ENCODE results near the gene CD276. TPM values are rescaled to one million over a fixed set of nuclear protein-coding genes. Genes with fewer than 3 reads are reported as not detected.

The CD276 gene
- polyA plus RNA-seq, 4 donors, result 7.8 to 86.5 (median 25.5) TPM

GRCh38 chr15:73655724-73656123, 28.5 kb upstream of the CD276 start:
- Histone ChIP-seq H3K36me3 (ENCODE audit: control insufficient read depth in 3 of 3, insufficient read depth in 2 of 3, low read depth in 1 of 3, low read length in 3 of 3) (no peaks in the 10 kb centered on the region), H3K4me3 (ENCODE audit: low read depth in 1 of 3, low read length in 3 of 3) (no peak overlapping the region), H3K27ac (ENCODE audit: low read depth in 1 of 3, low read length in 2 of 3) (no peak overlapping the region), H3K4me1 (ENCODE audit: control insufficient read depth in 3 of 3, insufficient read depth in 2 of 3, low read depth in 1 of 3, low read length in 2 of 3) (no peaks in the 10 kb centered on the region), H3K27me3 (ENCODE audit: control insufficient read depth in 3 of 3, insufficient read depth in 3 of 3, low read length in 3 of 3) (no peaks in the 10 kb centered on the region), H3K9me3 (ENCODE audit: control insufficient read depth in 2 of 2, insufficient read depth in 1 of 2, low read depth in 1 of 2, low read length in 1 of 2) (no peaks in the 10 kb centered on the region)
- 80 to 83% (median 82%) methylated on average over 2 of the region's 2 CpGs for WGBS, 3 donors
- FAIRE-seq (no peak), DNase-seq (no peak)

DNA sequence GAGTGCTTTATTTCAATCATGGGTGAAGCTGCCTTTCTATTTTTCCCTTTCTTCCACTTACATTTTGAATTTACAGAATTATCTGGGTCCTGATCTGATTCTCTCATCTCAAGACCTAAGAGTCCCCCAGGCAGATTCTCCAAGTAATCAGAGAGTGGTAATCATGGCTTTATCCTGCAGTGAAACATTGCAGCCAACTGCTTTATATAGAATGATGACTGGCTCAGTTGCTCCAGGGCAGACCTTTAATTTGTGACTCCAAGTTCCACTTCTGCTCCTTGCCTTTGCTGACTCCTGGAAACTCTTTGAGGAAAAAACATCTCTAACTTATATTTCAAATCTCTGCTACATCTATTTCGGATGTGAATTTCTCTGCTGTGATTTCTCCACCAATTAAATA, 25.5 kb upstream of the CD276 start:
- DNase-seq (no peak), FAIRE-seq (no peak)
- Histone ChIP-seq H3K27me3 (ENCODE audit: control insufficient read depth in 3 of 3, insufficient read depth in 3 of 3, low read length in 3 of 3) (no peaks in the 10 kb centered on the region), H3K4me3 (ENCODE audit: low read depth in 1 of 3, low read length in 3 of 3) (no peak overlapping the region), H3K36me3 (ENCODE audit: control insufficient read depth in 3 of 3, insufficient read depth in 2 of 3, low read depth in 1 of 3, low read length in 3 of 3) (no peaks in the 10 kb centered on the region), H3K27ac (ENCODE audit: low read depth in 1 of 3, low read length in 2 of 3) (no peak overlapping the region), H3K4me1 (ENCODE audit: control insufficient read depth in 3 of 3, insufficient read depth in 2 of 3, low read depth in 1 of 3, low read length in 2 of 3) (no peaks in the 10 kb centered on the region), H3K9me3 (ENCODE audit: control insufficient read depth in 2 of 2, insufficient read depth in 1 of 2, low read depth in 1 of 2, low read length in 1 of 2) (peaks cover 0 to 8% of the 10 kb centered on the region in 2 donors)
- WGBS, 3 donors, result 71 to 80% (median 77%) methylated on average over 1 of the region's 1 CpG

- DNase-seq, result peak; percentile 18 to 34
- no peak overlapping the region for H3K4me3 ChIP-seq (ENCODE audit: low read depth in 1 of 3, low read length in 3 of 3)
These were observed 23.7 kb upstream of the CD276 start for GRCh38 chr15:73660455-73660854.

GRCh38 chr15:73674587-73674986, 9.6 kb upstream of the CD276 start:
- DNase-seq, result no peak
- no peak for FAIRE-seq
- Histone ChIP-seq H3K4me3 (ENCODE audit: low read depth in 1 of 3, low read length in 3 of 3) (no peak overlapping the region), H3K36me3 (ENCODE audit: control insufficient read depth in 3 of 3, insufficient read depth in 2 of 3, low read depth in 1 of 3, low read length in 3 of 3) (no peaks in the 10 kb centered on the region), H3K27me3 (ENCODE audit: control insufficient read depth in 3 of 3, insufficient read depth in 3 of 3, low read length in 3 of 3) (peaks cover 0 to 5% (median 0%) of the 10 kb centered on the region in 3 donors), H3K27ac (ENCODE audit: low read depth in 1 of 3, low read length in 2 of 3) (no peak overlapping the region), H3K9me3 (ENCODE audit: control insufficient read depth in 2 of 2, insufficient read depth in 1 of 2, low read depth in 1 of 2, low read length in 1 of 2) (peaks cover 0 to 5% of the 10 kb centered on the region in 2 donors), H3K4me1 (ENCODE audit: control insufficient read depth in 3 of 3, insufficient read depth in 2 of 3, low read depth in 1 of 3, low read length in 2 of 3) (no peaks in the 10 kb centered on the region)
- 83 to 93% (median 89%) methylated on average over 1 of the region's 1 CpG for WGBS, 3 donors

More at GRCh38 chr15:73660455-73660854, 23.7 kb upstream of the CD276 start:
- Histone ChIP-seq H3K4me1 (ENCODE audit: control insufficient read depth in 3 of 3, insufficient read depth in 2 of 3, low read depth in 1 of 3, low read length in 2 of 3) (no peaks in the 10 kb centered on the region), H3K9me3 (ENCODE audit: control insufficient read depth in 2 of 2, insufficient read depth in 1 of 2, low read depth in 1 of 2, low read length in 1 of 2) (peaks cover 0 to 8% of the 10 kb centered on the region in 2 donors), H3K27me3 (ENCODE audit: control insufficient read depth in 3 of 3, insufficient read depth in 3 of 3, low read length in 3 of 3) (no peaks in the 10 kb centered on the region), H3K36me3 (ENCODE audit: control insufficient read depth in 3 of 3, insufficient read depth in 2 of 3, low read depth in 1 of 3, low read length in 3 of 3) (no peaks in the 10 kb centered on the region), H3K27ac (ENCODE audit: low read depth in 1 of 3, low read length in 2 of 3) (no peak overlapping the region)
- no peak for FAIRE-seq

- H3K27ac ChIP-seq (ENCODE audit: low read depth in 1 of 3, low read length in 2 of 3), result no peak overlapping the region
- H3K36me3 ChIP-seq (ENCODE audit: control insufficient read depth in 3 of 3, insufficient read depth in 2 of 3, low read depth in 1 of 3, low read length in 3 of 3), result no peaks in the 10 kb centered on the region
- 44 to 48% (median 47%) methylated on average over 5 of the region's 5 CpGs for WGBS, 3 donors
- H3K9me3 ChIP-seq (ENCODE audit: control insufficient read depth in 2 of 2, insufficient read depth in 1 of 2, low read depth in 1 of 2, low read length in 1 of 2), result peaks cover 0 to 5% of the 10 kb centered on the region in 2 donors
- no peak overlapping the region for H3K4me3 ChIP-seq (ENCODE audit: low read depth in 1 of 3, low read length in 3 of 3)
- no peaks in the 10 kb centered on the region for H3K4me1 ChIP-seq (ENCODE audit: control insufficient read depth in 3 of 3, insufficient read depth in 2 of 3, low read depth in 1 of 3, low read length in 2 of 3)
- peaks cover 0 to 1% (median 0%) of the 10 kb centered on the region in 3 donors for H3K27me3 ChIP-seq (ENCODE audit: control insufficient read depth in 3 of 3, insufficient read depth in 3 of 3, low read length in 3 of 3)
- DNase-seq (peak; percentile 74 to 77), FAIRE-seq (no peak)
These were observed 7.0 kb upstream of the CD276 start for GRCh38 chr15:73677146-73677607.

GRCh38 chr15:73677733-73678132, 6.5 kb upstream of the CD276 start:
- no peaks in the 10 kb centered on the region for H3K36me3 ChIP-seq (ENCODE audit: control insufficient read depth in 3 of 3, insufficient read depth in 2 of 3, low read depth in 1 of 3, low read length in 3 of 3)
- H3K4me1 ChIP-seq (ENCODE audit: control insufficient read depth in 3 of 3, insufficient read depth in 2 of 3, low read depth in 1 of 3, low read length in 2 of 3), result no peaks in the 10 kb centered on the region
- H3K4me3 ChIP-seq (ENCODE audit: low read depth in 1 of 3, low read length in 3 of 3), result no peak overlapping the region
- no peak overlapping the region for H3K27ac ChIP-seq (ENCODE audit: low read depth in 1 of 3, low read length in 2 of 3)
- DNase-seq (no peak), FAIRE-seq (no peak)
- WGBS, 3 donors, result 67 to 82% (median 77%) methylated on average over 2 of the region's 2 CpGs
- no peaks in the 10 kb centered on the region for H3K27me3 ChIP-seq (ENCODE audit: control insufficient read depth in 3 of 3, insufficient read depth in 3 of 3, low read length in 3 of 3)
- no peaks in the 10 kb centered on the region for H3K9me3 ChIP-seq (ENCODE audit: control insufficient read depth in 2 of 2, insufficient read depth in 1 of 2, low read depth in 1 of 2, low read length in 1 of 2)

DNA sequence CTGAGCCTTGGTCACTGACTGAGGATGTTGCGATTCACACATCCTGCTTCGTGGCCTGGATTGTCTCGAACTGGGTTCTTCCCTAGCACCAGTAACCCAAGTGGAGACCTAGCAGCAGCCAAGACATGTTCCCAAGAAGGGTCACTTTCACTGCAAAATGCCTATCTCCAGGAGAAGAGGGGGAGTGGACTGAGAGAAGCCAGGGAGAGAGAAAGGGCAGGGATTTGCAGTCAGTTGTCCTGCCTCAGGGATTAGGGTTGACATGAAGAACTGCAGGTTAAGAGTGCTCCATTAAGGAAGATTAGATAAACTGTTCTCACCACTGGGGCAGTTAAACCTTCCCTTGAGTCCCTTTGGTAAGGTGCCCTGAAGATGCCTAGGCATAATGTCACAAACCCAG, 5.7 kb upstream of the CD276 start:
- H3K4me1 ChIP-seq (ENCODE audit: control insufficient read depth in 3 of 3, insufficient read depth in 2 of 3, low read depth in 1 of 3, low read length in 2 of 3), result peaks cover 0 to 2% (median 0%) of the 10 kb centered on the region in 3 donors
- DNase-seq (no peak), FAIRE-seq (no peak)
- H3K27ac ChIP-seq (ENCODE audit: low read depth in 1 of 3, low read length in 2 of 3), result no peak overlapping the region
- 70 to 85% (median 81%) methylated on average over 3 of the region's 3 CpGs for WGBS, 3 donors
- H3K9me3 ChIP-seq (ENCODE audit: control insufficient read depth in 2 of 2, insufficient read depth in 1 of 2, low read depth in 1 of 2, low read length in 1 of 2), result no peaks in the 10 kb centered on the region
- no peaks in the 10 kb centered on the region for H3K36me3 ChIP-seq (ENCODE audit: control insufficient read depth in 3 of 3, insufficient read depth in 2 of 3, low read depth in 1 of 3, low read length in 3 of 3)
- no peak overlapping the region for H3K4me3 ChIP-seq (ENCODE audit: low read depth in 1 of 3, low read length in 3 of 3)
- H3K27me3 ChIP-seq (ENCODE audit: control insufficient read depth in 3 of 3, insufficient read depth in 3 of 3, low read length in 3 of 3), result no peaks in the 10 kb centered on the region

GRCh38 chr15:73679180-73679579, 5.0 kb upstream of the CD276 start:
- peaks cover 0 to 6% (median 0%) of the 10 kb centered on the region in 3 donors for H3K4me1 ChIP-seq (ENCODE audit: control insufficient read depth in 3 of 3, insufficient read depth in 2 of 3, low read depth in 1 of 3, low read length in 2 of 3)
- no peaks in the 10 kb centered on the region for H3K36me3 ChIP-seq (ENCODE audit: control insufficient read depth in 3 of 3, insufficient read depth in 2 of 3, low read depth in 1 of 3, low read length in 3 of 3)
- no peak for FAIRE-seq
- no peak overlapping the region for H3K27ac ChIP-seq (ENCODE audit: low read depth in 1 of 3, low read length in 2 of 3)
- H3K4me3 ChIP-seq (ENCODE audit: low read depth in 1 of 3, low read length in 3 of 3), result no peak overlapping the region
- H3K27me3 ChIP-seq (ENCODE audit: control insufficient read depth in 3 of 3, insufficient read depth in 3 of 3, low read length in 3 of 3), result no peaks in the 10 kb centered on the region
- 79 to 82% (median 80%) methylated on average over 3 of the region's 3 CpGs for WGBS, 3 donors
- DNase-seq, result no peak
- H3K9me3 ChIP-seq (ENCODE audit: control insufficient read depth in 2 of 2, insufficient read depth in 1 of 2, low read depth in 1 of 2, low read length in 1 of 2), result no peaks in the 10 kb centered on the region

- no peak for FAIRE-seq
- no peaks in the 10 kb centered on the region for H3K27me3 ChIP-seq (ENCODE audit: control insufficient read depth in 3 of 3, insufficient read depth in 3 of 3, low read length in 3 of 3)
- WGBS, 3 donors, result 93 to 95% (median 95%) methylated on average over 6 of the region's 6 CpGs
These were observed 4.2 kb upstream of the CD276 start for GRCh38 chr15:73679964-73680363.

More at GRCh38 chr15:73679964-73680363, 4.2 kb upstream of the CD276 start:
- Histone ChIP-seq H3K27ac (ENCODE audit: low read depth in 1 of 3, low read length in 2 of 3) (no peak overlapping the region), H3K4me3 (ENCODE audit: low read depth in 1 of 3, low read length in 3 of 3) (no peak overlapping the region), H3K36me3 (ENCODE audit: control insufficient read depth in 3 of 3, insufficient read depth in 2 of 3, low read depth in 1 of 3, low read length in 3 of 3) (no peaks in the 10 kb centered on the region), H3K9me3 (ENCODE audit: control insufficient read depth in 2 of 2, insufficient read depth in 1 of 2, low read depth in 1 of 2, low read length in 1 of 2) (no peaks in the 10 kb centered on the region), H3K4me1 (ENCODE audit: control insufficient read depth in 3 of 3, insufficient read depth in 2 of 3, low read depth in 1 of 3, low read length in 2 of 3) (peaks cover 0 to 8% (median 0%) of the 10 kb centered on the region in 3 donors)
- no peak for DNase-seq

All from small intestine (tissue), 7 donors.